NT2/D1 (cell line): ENCODE results near the gene ASIC1.

Experiments
- DNase-seq: peaks from one replicate; pipeline ENCODE4 v3.0.0-alpha.2; 2011; ENCODE audit warnings: low read depth, low spot score
- H3K27me3 ChIP-seq: 2 replicates; pipeline ENCODE4 v1.6.0; 2011; ENCODE audit warnings: mild to moderate bottlenecking; ENCODE audit not compliant: insufficient read length, insufficient read depth
- H3K36me3 ChIP-seq: 2 replicates; pipeline ENCODE4 v1.6.1; 2011; ENCODE audit warnings: mild to moderate bottlenecking, low read length, mixed read lengths; ENCODE audit not compliant: insufficient read depth, insufficient read length
- H3K4me1 ChIP-seq: 2 replicates; pipeline ENCODE4 v1.5.1; 2011; ENCODE audit not compliant: insufficient read depth, insufficient read length
- H3K4me3 ChIP-seq: 2 replicates; pipeline ENCODE4 v1.5.1; 2011; ENCODE audit warnings: low read depth; ENCODE audit not compliant: insufficient read length
- H3K9ac ChIP-seq: 2 replicates; pipeline ENCODE4 v1.6.0; 2011; ENCODE audit warnings: low read depth; ENCODE audit not compliant: insufficient read length
- H3K9me3 ChIP-seq: 2 replicates; pipeline ENCODE4 v1.5.1; 2011; ENCODE audit warnings: mild to moderate bottlenecking, low read length; ENCODE audit not compliant: insufficient read depth
- SUZ12 ChIP-seq: IDR thresholded peaks from 2 replicates; pipeline ENCODE4 v1.6.1; 2011; ENCODE audit not compliant: insufficient read length, insufficient read depth; ENCODE audit errors: extremely low read depth
- YY1 ChIP-seq: IDR thresholded peaks from 2 replicates; pipeline ENCODE4 v1.6.1; 2011; ENCODE audit not compliant: insufficient read length, insufficient read depth
- ZNF274 ChIP-seq: IDR thresholded peaks from 2 replicates; pipeline ENCODE4 v1.6.1; 2011; ENCODE audit warnings: mild to moderate bottlenecking, low read depth, low read length

ASIC1 gene

GRCh38 chr12:50050119-50050385 is 7.3 kb upstream of the ASIC1 start:
- no peaks in the 10 kb centered on the region for H3K9me3 ChIP-seq
- TF ChIP-seq ZNF274: no peak
- TF ChIP-seq SUZ12: no peak
- no peak for TF ChIP-seq YY1
- H3K36me3 ChIP-seq: no peaks in the 10 kb centered on the region
- H3K27me3 ChIP-seq: peaks cover 66% of the 10 kb centered on the region
- no peak for DNase-seq
- H3K4me3 ChIP-seq: peak overlapping the region; percentile 52
- H3K9ac ChIP-seq: peak overlapping the region; percentile 75
- peaks cover 11% of the 10 kb centered on the region for H3K4me1 ChIP-seq

DNA sequence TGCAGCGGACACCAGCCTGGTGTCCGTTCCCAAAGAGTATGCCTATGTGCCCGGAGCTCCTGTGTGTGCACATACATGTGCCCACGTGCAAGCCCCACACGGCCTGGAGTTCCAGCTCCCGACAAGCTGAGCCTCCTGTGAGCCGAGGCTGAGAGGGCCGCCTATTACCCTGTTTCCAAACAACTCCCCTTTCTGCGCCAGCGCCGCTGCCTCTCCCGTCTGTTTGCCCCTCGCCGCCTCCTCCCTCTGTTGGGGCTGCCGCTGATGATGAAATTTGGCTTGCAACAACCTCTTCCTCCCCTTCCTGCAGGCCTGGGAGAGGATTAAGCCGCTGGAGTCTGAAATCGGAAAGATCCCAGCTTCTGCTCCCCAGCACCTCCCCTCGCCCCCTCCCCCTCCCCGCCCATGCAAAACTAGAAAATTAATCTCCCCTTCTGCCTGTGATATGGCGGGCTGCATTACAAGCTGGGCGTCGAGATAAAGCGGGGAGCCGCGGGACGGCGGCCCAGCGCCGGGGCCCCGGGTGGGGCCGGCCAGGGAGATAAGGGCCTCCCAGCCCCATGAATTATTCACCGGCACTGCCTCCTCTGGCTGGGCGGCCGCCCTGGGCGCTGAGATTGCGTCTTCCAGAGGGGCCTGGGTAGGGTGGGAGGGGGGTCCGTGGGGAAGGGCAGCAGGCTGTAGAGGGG is 6.8 kb upstream of the ASIC1 start:
- Histone ChIP-seq H3K36me3 (no peaks in the 10 kb centered on the region), H3K27me3 (peaks cover 71% of the 10 kb centered on the region), H3K4me3 (peak overlapping the region; percentile 52), H3K9me3 (no peaks in the 10 kb centered on the region), H3K4me1 (peaks cover 11% of the 10 kb centered on the region), H3K9ac (peak overlapping the region; percentile 75)
- DNase-seq: no peak
- TF ChIP-seq YY1 (no peak), ZNF274 (no peak), SUZ12 (no peak)

DNA sequence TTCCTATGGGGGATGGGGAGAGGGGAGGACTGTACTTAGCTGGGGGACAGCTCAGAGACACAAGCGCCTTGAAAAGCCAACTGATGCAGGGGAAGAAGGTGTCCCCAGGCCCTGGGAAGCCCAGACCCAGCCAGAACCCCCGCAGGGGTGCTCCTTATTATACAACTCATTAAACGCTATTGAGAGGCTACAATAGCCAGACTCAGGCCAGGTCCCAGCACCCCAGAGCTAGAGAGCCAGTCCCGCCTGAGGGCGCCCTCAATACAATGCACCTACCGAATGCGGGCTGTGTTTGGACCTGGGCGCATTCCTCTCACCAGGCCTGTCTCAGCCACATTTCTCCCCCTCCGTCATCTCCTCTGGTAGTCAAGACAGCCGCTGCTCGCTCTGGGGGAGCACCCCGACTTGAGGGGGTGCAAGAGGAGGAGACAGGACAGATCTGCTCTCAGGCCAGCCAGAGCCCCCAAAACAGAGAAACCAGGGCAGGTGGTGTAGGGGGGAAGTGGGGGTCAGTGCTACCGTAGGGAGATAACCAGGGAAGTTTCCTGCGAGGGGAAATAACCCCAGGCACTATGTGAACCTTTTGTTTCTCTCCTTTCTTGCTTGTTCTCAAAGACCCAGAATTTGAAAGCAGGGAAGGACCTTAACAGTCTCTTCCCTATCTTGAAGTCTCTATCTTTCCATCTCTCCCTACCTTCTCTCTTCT is 6.1 kb upstream of the ASIC1 start:
- TF ChIP-seq SUZ12 (no peak), YY1 (no peak), ZNF274 (no peak)
- H3K4me1 ChIP-seq: peaks cover 13% of the 10 kb centered on the region
- no peaks in the 10 kb centered on the region for H3K9me3 ChIP-seq
- DNase-seq: no peak
- H3K9ac ChIP-seq: peak overlapping the region; percentile 25
- no peaks in the 10 kb centered on the region for H3K36me3 ChIP-seq
- H3K4me3 ChIP-seq: no peak overlapping the region
- H3K27me3 ChIP-seq: peaks cover 78% of the 10 kb centered on the region

- Histone ChIP-seq H3K9me3 (no peaks in the 10 kb centered on the region), H3K9ac (no peak overlapping the region), H3K4me1 (peaks cover 12% of the 10 kb centered on the region), H3K27me3 (peaks cover 84% of the 10 kb centered on the region), H3K36me3 (no peaks in the 10 kb centered on the region), H3K4me3 (no peak overlapping the region)
- no peak for TF ChIP-seq SUZ12
- TF ChIP-seq YY1: no peak
- DNase-seq: no peak
Measured at GRCh38 chr12:50052544-50052943, 4.9 kb upstream of the ASIC1 start.

DNA sequence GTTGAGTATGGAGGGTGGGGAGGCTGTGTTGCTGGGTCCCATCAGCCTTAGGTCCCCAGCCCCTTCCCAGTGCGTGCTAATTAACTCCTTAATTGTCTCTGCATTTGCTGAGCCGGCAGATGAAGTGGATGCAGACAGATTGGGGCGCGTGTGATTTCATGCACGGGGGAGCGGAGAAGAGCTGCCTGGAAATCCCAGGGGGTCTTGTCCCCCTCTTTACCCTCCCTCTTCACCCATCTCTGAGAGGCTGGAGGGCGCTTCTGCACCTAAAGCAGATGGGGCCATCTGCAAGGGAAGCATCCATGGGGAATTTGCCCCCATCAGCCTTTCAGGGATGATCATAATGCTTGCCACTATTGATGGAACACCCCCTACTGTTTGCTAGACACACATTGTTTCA is 4.4 kb upstream of the ASIC1 start:
- TF ChIP-seq YY1 (no peak), SUZ12 (no peak), ZNF274 (no peak)
- Histone ChIP-seq H3K27me3 (peaks cover 81% of the 10 kb centered on the region), H3K9ac (no peak overlapping the region), H3K36me3 (no peaks in the 10 kb centered on the region), H3K4me3 (no peak overlapping the region), H3K9me3 (no peaks in the 10 kb centered on the region), H3K4me1 (peaks cover 12% of the 10 kb centered on the region)
- no peak for DNase-seq

- peaks cover 17% of the 10 kb centered on the region for H3K4me1 ChIP-seq
- peaks cover 83% of the 10 kb centered on the region for H3K27me3 ChIP-seq
- H3K9ac ChIP-seq: no peak overlapping the region
- no peaks in the 10 kb centered on the region for H3K9me3 ChIP-seq
- TF ChIP-seq SUZ12 (no peak), YY1 (no peak), ZNF274 (no peak)
- no peak for DNase-seq
- H3K36me3 ChIP-seq: no peaks in the 10 kb centered on the region
- H3K4me3 ChIP-seq: no peak overlapping the region
Measured at GRCh38 chr12:50053583-50053982, 3.8 kb upstream of the ASIC1 start.

- H3K4me3 ChIP-seq: no peak overlapping the region
- peaks cover 85% of the 10 kb centered on the region for H3K27me3 ChIP-seq
- H3K9me3 ChIP-seq: no peaks in the 10 kb centered on the region
- no peaks in the 10 kb centered on the region for H3K36me3 ChIP-seq
- peaks cover 24% of the 10 kb centered on the region for H3K4me1 ChIP-seq
- peak overlapping the region; percentile 27 for H3K9ac ChIP-seq
- DNase-seq: no peak
- TF ChIP-seq YY1 (no peak), ZNF274 (no peak), SUZ12 (no peak)
Measured at GRCh38 chr12:50055831-50056638, 1.4 kb upstream of the ASIC1 start.
